Right kidney (tissue), 1 donor: ENCODE measurements around the gene THY1.
A peak's percentile ranks its signal among the peaks of the same experiment; 100 is the strongest.
"Not testable (repeated sequence)": the region's sequence is repeated elsewhere in the genome, so short reads cannot be mapped to it uniquely, and the experiment has no call there.

Experiments used
- DNase-seq: peaks from one replicate; pipeline ENCODE4 v3.0.0-alpha.2; 2016

Gene THY1

GRCh38 chr11:119446871-119447663, 24.1 kb upstream of the THY1 start:
- no peak for DNase-seq

DNA sequence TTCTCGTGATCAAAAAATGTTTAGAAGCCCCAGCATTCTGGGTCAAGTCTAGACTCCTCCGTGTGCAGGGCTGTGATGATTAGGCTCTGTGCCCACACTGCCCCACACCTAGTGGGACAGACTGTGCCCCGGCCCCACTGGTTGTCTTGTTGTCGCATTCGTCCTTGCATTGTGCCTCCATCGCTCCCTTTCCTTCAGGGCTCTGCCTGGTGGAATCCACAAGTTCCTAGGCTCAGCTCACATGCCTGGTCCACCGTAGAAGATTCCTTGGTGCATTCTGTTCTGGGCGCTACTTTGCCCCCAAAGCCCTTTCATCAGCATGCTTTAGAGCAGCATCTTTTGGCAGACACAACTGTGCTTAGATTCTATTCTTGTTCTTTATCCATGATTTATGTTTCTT, 23.5 kb upstream of the THY1 start:
- no peak for DNase-seq

DNA sequence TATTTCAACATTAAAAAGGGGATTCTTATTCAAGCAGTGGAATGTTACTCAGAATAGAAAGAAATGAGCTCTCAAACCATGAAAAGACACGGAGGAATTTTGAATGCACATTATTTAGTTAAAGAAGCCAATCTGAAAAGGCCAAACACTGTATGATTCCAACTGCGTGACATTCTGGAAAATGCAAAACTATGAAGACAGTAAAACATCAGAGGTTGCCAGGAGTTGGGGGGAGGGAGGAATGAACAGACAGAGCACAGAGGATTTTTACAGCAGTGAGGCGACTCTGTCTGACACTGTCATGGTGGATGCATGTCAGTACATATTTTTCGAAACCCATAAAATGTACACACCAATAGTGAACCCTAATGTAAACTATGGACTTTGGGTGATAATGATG, 22.9 kb upstream of the THY1 start:
- no peak for DNase-seq

- DNase-seq = no peak
These were observed 22.4 kb upstream of the THY1 start for GRCh38 chr11:119445379-119445778.

DNA sequence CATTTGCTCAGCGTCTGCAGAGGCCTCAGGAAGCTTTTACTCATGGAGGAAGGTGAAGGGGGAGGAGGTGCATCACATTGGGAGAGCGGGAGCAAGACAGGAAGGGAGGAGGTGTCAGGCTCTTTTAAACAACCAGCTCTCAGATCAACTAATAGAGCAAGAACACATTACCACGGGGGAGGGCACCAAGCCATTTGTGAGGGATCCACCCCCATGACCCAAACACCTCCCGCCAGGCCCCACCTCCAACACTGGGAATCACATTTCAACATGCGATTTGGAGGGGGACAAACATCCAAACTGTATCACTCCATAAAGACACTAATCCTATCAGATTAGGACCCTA, 18.9 kb upstream of the THY1 start:
- no peak for DNase-seq

- DNase-seq = no peak
These were observed 15.6 kb upstream of the THY1 start for GRCh38 chr11:119438599-119438998.

GRCh38 chr11:119437521-119437920, 14.5 kb upstream of the THY1 start:
- DNase-seq = not testable (repeated sequence)

DNA sequence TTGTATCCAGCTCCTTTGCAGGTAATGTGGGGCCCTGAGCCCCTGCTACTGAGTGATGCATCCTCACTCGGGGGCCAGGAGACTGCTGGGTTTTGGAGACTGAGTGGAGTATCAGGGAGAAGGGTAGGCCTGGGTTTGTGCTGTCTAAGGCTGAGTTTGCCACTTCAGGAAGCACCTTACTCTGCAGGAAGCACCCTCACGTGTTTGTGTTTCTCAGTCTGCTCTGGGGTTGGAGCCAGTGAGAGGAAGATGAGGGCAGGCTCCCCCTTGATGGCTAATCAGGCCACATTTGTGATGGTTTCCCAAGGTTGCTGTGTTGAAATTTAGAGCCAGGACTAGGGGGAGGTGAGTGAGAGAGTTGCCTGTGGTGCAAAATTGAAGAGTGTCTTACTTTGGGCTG, 13.7 kb upstream of the THY1 start:
- no peak for DNase-seq

DNA sequence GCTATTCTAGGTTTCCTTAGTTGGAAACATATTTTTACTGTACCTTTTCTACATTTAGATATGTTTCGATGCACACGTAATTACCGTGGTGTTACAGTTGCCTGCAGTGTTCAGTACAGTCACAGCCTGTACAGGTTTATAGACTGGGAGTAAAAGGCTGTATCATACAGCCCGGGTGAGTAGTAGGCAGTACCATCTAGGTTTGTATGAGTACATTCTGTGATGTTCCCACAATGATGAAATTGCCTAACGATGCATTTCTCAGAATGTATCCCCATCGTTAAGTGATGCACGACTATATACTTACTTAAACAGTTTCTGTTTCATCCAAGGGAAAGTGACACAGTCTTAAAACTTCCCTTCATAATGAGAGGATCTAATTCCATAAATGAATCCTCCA, 13.1 kb upstream of the THY1 start:
- DNase-seq = no peak

DNA sequence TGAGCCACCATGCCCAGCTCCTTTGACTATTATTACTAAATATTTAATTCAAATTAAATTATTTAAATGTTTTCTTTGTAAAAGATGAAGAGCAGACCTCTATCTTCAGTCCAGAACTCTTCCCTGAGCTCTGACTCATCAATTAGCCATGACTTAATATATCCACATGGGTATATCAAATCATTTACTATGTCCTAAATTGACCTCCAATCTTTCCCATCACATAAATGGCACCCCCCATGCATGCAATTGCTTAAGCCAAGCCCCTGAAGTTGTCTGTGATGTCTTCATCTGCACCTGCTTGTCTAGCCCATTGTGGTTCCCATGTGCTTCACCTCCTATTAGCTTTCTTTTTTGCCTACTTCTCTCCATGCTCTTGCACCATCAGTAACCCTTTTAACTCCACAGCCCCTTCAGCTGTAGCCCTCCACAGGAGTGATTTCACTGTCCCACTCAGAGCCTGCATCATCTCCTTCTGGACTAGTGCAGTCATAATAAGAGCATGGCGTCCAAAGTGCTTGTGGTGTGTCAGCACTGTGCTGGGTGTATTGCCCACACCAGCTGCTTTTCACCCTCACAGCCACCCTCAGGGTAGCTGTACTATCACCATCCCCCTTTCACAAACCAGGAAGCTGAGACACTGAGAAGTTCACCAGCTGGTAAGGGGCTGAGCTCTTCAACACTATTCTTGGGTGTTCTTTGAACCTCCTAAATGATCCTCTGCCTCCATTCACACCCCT, 11.8 kb upstream of the THY1 start:
- no peak for DNase-seq

- DNase-seq = no peak
These were observed 10.4 kb upstream of the THY1 start for GRCh38 chr11:119433358-119433725.

DNA sequence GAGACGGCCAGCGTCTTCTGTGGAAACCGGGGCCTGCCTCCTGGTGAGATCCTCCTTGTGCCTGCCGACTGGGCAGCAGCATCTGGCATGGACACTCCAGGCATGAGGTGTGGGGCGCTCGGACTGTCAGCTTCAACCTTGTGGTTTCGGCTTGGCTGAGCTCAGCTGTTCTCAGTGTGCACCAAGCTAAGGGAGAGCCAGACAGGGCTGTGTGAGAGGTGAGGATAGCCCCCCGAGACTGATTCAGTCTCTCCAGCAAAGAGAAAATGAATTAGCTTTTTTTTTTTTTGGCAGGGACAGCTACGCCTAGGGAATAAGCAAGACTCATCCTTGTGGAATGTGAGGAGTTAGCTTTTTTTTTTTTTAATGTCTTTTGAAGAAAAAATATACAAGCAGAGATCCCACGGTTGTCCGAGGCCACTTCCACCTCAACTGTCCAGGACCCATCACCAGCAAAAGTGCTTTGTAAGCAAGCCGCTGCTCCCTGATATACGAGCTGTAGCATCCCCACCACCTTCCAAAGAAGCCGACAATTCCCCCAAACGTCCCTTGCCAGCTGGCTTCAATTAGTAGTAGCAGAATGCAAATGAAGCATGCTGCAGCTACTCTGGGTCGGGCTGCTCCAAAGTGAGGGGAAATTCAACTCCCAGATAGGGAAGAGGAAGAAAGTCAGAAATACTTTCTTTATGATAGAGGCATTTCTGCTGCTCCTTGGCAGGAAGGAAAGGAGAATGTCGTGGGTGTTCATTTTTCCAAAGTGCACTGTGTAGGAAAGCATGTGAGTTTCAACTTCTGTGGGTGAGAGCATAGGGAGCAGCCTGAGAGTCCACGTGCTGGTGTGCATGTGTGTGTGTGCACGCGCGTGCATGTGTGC, 9.7 kb upstream of the THY1 start:
- DNase-seq = peak; percentile 41

DNA sequence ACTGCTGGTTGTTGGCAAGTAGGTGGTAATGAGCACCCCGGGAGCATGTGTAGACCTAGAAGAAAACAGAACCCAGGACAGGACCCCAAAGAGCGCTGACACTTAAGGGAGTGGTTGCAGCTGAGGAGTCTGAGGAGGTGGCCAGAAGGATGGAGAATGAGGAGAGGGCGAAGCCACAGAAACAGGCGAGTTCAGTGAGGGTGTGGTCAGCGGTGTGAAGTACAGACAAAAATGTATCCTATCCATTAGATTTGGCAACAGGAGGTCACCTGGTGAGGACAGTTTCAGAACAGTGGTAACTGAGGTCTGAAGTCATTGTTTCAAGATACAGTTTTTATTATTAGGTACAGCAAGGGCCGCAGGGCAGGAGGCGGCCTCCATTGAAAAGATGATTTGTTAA, 8.6 kb upstream of the THY1 start:
- DNase-seq = no peak

DNA sequence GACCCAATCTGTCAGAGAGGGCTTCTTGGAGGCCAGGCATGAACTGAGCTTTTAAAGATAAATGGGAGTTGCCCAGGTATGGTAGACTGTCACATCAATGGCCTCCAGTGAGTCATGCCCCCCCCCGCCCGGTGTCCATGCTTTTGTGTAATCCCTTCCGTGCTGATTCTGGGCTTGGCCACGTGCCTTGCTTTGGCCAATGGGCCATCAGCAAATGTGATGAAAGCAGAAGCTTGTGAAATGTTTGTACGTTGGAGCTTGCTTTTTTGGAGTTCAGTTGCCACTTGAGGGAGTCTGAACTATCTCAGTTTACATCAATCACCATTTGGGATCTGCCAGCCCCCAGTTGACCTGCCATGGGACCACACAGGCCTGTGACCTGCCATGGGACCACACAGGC, 4.3 kb upstream of the THY1 start:
- no peak for DNase-seq

GRCh38 chr11:119426142-119426541, 3.2 kb upstream of the THY1 start:
- DNase-seq = no peak

GRCh38 chr11:119424775-119425174, 1.8 kb upstream of the THY1 start:
- no peak for DNase-seq

DNA sequence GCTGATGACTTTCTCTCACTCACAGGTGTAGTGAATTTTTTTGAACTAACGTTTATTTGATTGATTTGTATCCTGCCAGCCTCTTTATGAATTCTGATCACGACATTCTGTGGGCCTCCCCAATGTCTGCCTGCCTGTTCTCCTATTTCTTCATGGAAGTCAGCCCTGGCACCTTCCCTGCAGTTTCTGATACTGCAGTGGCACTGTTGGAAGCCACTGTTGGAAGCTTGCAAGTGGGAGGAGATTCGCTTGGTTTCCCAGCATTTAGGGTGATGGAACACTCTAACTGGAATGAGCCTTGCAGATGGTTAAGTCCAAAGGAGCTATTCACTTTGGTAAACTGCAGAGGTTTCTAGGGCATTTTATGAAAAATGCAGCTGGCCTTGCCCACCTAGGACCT, 1.3 kb upstream of the THY1 start:
- DNase-seq = no peak

DNA sequence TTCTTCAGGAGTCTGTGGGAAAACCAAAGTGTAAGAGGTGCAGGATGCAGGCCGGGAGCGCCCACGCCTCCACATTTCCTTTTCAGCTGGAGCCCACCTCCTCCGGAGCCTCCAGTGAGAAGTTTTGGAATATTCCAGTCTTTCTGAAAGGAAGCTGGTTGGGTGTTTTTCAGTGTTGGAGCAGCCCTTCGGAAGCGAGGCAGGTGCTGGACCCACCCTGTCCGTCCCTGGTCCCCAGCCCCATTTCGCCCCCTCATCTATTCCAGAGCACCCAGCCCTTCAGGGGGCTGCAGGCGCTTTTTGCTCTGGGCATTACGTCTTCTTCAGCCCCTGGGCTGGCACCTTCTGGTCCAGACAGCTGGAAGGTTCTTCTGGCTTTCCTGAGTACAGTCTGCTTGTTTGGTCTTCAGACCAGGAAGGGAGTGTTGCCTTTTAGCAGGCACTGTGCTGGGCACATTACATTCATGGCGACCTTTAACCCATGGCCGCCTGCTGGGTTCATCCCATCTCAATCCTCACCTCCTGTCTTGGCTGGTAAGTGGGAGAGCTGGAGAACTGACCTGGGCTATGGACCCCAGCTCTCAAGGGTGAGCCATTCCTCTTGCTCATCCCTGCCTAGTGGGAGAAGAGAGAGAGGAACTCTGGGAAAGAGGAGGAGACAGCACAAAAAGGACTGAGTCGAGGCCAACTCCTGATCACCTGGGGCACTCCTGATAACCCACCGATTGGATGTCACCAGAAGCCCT, 710 bp upstream of the THY1 start:
- DNase-seq = no peak

DNA sequence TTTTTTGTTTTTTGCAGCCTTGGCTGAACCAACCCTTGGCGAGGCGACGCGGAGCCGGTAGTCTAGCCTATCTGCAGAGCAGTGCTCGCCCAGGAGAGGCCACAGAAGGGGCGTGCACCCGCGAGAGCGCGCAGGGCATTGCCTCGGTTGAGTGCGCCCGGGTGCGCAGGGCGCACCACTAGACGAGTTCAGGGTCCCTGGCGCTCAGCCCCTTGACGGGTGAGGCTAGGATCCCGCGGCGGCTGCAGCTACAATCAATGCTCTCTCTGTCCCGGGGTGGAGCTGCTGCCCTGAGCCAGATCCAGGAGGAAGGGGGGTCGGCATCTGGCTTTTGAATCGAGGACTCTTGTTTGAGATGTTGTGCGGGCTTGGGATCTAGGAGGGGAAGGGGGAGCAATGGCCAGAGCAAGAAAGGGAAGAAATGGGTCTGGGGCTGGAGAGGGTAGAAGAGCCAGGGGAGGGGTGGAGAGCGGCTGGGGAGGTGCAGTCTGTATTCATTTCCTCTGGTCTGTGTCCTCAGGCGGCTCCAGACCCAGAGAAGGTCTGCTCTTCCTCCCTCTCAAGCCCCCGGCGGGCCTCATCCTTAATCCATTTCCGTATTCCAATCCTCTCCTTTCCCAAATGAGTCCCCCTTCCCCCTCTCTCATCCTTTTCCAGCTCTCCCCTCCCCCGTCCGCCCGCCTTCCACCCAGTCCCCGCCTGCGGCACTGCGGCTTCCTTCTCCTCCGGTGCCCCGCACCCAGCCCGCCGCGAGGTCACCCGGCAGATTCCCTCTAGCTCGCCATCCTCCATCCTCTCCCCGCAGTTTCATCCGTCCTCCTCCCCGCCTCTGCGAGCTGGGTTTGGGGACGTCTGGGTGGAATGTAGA, 797 bp downstream of the THY1 start:
- DNase-seq = peak; percentile 58

GRCh38 chr11:119421351-119421750, 1.6 kb downstream of the THY1 start:
- DNase-seq = no peak

DNA sequence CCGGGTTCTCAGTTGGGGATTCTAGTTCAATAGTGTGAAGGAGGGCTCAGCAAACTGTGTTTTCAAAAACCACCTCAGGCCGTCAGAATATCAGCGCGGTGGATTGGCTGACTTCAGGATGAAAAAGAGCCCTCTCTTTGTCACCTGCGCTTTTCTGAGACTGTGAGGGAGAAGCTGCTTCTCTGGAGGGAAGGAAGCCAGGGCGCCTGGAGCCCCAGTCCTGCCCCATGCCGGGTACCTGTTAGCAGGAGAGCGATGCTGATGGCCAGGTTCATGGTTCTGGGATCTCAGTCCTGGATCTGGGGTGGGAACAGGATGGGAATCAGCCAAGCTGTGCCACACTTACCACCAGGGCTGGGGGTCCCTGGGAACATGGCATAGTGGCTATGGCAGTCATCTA, 2.3 kb downstream of the THY1 start:
- no peak for DNase-seq
